Embryonic facial prominence (tissue), 1 donor: ENCODE measurements around the gene DDX11.
"Not testable (repeated sequence)": the region's sequence is repeated elsewhere in the genome, so short reads cannot be mapped to it uniquely, and the experiment has no call there.

Experiments used
- DNase-seq: peaks from one replicate; pipeline ENCODE4 v3.0.0-alpha.2; 2016; ENCODE audit errors: extremely low spot score

Gene DDX11

DNA sequence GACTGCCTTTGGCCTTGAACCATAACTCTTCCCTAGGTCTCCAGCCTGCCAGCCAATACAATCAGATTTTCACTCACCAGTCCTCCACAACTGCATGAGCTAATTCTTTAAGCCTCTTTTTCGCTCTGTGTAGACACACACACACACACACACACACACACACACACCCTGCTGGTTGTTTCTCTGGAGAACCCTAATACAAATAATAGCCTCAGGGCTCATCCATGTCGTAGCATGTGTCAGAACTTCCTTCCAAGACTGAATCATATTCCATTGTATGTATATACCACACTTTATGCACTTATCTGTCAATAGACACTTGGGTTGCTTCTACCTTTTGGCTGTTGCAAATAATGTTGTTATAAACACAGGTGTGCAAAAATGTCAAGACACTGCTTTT, 6.0 kb upstream of the DDX11 start:
- not testable (repeated sequence) for DNase-seq

DNA sequence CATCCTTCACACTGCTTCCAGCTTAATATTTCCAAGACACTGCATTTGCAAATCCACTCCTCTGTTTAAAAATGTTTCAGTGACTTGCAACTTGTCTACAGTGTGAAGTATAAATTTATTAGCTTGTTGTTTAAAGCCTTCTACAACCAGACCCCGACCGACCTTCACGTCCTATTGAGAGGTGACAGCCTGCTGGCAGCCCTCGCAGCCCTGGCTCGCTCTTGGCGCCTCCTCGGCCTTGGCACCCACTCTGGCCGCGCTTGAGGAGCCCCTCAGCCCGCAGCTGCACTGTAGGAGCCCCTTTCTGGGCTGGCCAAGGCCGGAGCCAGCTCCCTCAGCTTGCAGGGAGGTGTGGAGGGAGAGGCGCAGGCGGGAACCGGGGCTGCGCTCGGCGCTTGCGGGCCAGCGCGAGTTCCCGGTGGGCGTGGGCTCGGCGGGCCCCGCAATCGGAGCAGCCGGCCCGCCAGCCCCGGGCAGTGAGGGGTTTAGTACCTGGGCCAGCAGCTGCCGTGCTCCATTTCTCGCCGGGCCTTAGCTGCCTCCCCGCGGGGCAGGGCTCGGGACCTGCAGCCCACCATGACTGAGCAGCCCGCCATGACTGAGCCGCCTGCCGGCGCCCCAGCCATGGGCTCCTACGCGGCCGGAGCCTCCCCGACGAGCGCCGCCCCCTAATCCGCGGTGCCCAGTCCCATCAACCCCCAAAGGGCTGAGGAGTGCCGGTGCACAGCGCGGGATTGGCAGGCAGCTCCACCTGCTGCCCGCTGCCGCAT, 2.5 kb upstream of the DDX11 start:
- DNase-seq = not testable (repeated sequence)

DNA sequence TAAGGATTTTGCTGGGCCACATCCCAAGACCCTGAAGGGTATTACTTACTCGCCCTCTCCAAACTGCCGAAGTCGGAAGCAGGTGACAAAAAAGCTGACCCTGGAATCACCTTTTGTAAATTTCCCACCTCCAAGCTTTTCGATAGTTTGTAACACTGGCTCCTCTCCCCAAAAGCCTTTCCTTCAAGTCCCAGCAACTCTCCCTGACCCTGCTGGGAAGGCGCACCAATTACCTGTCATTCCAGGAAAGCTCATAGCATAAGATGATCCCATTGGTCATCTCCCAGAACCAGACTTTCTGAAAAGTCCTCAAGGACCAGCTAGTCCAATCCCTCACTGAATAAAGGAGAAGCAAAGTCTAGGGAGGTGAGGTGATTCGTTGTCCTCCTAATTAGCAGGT, 698 bp upstream of the DDX11 start:
- not testable (repeated sequence) for DNase-seq

DNA sequence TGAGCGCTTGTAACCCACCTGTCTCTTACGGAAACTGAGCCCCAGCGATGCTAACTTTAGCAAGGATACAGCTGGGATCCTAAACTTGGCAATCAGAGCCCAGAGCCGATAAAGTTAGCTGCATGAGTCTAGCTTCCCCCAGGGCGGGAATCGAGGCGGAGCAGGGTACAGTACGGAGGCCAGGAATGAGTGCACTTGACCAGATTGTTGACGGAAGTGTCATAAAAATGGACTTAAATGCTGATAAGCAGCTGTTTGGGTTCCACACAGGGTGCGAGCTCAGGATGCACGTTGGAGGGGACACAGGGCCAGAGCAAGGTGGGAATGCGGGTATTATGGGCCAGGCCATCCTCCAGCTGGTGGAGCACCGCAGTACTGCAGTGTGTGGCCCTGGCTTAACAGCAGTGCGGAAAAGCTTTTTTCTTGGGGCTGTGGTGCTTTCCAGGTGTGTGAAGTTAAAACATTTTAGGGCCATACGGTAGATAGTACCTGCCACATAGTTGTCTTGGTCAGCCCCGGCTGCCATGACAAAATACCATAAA, 744 bp downstream of the DDX11 start:
- DNase-seq = not testable (repeated sequence)

DNA sequence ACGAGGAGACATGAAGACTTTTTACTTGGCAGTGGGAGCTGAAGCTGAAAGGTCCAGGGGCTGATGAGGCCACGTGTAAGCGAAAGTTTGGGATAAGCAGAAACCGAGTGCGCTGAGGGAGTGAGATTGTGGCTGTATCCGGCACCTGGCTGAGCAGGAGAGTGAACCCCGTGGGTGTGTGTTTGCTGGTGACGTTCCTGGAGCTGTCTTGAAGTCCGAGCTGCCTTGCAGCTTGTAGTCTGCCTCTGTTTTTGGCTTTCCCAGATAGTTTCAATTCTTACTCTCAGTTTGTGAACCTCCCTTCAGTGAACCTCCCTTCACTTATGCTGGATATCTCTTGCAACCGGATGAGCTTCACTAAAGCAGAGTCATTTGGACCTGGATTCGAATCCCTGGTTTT, 2.5 kb downstream of the DDX11 start:
- DNase-seq = not testable (repeated sequence)

DNA sequence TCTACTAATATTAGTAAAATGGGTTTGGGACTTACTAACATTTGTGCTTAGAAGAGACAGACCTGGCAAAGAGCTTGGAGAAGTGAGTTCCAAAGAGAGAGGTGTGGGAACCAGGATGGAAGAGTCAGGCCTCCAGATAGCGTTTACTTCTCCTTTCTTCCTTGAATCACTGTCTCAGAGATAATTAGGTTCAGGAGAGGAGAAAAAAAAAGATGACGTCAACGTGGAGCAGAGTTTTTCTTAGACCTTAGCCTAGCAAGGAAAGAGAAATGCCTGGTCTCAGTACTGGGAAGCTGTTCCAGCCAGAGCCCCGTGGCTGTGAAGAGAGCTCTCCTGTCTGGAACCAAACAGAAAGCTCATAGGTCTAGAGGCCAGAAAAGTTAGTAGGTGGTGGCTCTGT, 3.4 kb downstream of the DDX11 start:
- not testable (repeated sequence) for DNase-seq

DNA sequence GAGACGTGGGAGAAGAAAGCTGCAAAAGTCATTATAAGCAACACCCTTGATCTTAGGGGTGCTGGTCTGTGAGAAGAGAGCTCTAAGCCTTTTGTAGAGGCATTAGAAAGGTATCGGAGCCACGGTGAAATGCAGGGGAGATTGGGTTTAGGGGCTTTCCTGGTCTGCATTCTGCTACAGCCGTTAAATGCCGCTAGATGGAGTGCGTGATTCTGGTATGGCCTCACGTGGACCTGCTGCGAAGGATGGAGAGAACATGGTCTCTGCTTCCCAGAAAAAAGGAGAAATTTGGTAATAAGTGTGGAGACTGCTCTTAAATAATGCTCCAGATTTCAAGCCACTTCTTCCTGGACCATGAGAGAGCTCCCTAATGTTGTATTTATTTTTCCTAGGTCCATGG, 4.3 kb downstream of the DDX11 start:
- DNase-seq = not testable (repeated sequence)

DNA sequence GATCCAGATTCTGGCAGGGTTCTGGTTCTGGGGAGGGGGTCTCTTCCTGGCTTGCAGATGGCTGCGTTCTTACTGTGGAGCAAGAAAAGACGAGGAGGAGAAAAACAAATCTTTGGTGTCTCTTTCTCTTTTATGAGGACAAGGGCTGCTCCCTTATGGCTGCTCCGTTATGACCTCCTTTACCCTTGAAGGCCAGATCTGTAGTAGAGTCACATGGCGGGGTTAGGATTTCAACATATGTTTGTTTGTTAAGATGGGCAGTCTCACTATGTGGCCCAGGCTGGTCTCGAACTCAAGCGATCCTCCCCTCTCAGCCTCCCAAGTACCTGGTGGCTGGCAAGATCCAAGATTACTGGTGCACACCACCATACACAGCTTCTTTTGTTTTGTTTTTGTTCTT, 5.8 kb downstream of the DDX11 start:
- not testable (repeated sequence) for DNase-seq

DNA sequence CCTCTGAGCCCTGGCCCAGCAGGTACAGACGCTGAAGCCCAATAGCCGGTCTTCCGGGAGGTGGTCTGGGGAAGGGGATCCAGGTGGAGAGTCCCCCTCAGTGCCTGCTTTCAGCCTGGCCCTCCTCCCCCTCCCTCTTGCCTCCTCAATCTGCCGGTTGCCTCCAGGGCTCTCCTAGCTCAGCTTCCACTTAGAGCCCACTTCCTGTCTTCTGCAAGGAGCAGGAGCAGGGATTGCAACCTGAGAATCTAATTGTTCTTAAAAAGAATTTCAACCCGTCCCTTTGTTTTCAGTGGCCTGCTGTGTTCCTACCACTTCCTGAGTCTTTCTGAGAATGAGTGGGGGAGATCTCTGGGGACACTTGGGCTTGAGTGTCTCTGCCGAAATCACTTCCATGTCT, 6.6 kb downstream of the DDX11 start:
- DNase-seq = not testable (repeated sequence)

DNA sequence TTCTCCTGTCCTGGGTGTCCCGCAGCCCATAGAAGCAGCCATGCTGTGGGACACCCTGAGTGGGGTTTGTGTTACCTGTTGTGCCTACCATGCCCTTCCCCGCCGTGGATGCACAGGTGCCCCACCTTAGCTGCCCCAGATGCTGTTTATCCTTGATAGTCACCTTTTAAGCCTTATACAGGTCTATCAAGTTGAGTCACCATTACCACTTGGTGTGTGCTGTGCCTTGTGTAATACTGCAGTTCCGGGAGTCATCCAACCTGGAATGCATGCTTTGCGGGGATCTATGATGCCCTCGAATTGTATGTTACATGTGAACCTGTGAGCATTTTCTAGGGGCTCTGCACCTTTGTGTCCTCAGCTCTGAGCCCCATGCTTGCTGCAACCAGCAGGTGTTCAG, 7.6 kb downstream of the DDX11 start:
- not testable (repeated sequence) for DNase-seq

DNA sequence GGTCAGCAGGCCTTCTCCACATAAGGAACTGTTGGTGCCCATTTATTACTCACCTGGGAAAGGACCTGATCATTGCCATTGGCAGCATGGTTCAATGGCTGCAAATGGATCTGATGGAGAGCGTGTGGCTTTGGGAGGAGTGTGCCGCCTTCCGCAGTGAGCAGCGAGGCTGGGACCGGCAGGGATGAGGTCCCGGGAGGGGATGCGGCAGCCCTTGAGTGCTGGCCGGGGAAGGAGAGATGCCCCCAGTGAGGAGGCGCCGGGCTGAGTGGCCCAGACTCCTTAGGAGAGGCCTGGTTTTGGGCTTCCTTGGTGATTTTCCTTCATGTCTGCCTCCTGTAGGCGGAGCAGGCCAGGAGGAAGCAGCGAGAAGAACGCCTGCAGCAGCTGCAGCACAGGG, 10.6 kb downstream of the DDX11 start:
- DNase-seq = not testable (repeated sequence)

DNA sequence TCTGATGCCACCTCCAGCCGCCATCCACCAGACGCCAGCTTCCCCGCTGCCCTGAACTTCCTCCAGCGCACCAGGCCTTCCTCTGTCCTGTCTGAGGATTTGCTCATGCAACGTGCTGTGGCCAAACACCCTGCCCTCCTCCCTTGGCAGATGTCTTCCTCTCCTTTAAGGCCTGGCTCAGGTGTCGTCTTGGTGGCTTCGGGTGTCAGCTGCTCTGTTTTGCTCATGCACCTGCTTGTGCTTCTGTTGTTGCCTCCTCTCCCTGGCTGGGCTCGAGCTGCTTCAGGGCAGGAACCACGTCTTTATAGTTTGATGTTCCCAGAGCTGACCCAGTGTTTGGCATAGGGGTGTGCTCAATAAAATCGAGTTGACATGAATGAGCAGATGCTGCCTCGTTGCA, 12.4 kb downstream of the DDX11 start:
- not testable (repeated sequence) for DNase-seq

DNA sequence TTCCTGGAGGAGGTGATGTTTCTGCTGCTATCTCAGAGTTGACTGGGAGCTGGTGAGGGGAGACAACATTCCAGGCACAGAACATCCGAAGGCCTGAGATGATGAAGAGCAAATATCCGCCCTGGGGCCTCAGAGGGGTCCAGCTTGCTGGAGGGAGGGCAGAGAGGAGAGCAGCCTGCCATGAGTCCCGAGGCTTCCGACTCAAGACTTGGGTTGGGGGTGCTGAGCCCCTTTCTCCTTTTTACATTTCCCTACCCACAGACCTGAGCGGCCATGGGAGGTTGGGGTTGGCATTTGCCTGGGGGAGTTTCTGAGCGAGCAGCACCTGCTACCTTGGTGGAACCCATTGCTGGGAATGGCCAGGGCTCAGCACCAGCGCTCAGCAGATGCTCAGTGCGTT, 13.8 kb downstream of the DDX11 start:
- DNase-seq = not testable (repeated sequence)

DNA sequence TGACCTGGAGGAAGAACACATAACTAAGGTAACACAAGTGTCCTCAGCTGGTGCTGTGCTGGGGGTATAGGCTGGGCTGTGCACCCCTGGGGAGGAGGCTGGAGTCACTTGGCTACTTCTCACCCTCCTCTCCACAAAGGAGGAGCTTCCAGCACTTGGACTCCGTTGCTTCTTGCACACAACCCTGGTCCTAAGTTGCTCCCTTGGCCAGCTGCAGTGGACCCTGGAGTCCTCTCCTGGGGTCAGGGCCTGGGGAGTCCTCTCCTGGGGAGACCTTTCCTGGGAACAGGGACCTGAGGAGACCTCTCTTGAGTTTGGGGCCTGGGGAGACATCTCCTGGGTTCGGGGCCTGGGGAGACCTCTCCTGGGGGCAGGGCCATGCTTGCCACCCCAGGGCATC, 14.3 kb downstream of the DDX11 start:
- DNase-seq = not testable (repeated sequence)

DNA sequence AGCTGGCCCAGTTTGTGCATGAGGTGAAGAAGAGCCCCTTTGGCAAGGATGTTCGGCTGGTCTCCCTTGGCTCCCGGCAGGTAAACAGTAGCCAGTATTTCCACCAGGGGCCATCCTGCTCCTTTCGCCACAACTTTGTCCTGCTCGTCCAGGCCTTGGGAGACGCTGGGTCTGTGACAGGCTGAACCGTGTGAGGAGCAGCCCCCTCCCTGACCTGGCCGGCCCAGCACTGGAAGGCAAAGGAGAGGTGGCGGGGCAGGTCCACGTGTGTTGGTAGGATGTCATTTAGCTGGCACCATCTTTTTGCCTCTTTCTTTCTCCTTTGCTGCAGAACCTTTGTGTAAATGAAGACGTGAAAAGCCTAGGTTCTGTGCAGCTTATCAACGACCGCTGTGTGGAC, 15.4 kb downstream of the DDX11 start:
- no peak for DNase-seq

DNA sequence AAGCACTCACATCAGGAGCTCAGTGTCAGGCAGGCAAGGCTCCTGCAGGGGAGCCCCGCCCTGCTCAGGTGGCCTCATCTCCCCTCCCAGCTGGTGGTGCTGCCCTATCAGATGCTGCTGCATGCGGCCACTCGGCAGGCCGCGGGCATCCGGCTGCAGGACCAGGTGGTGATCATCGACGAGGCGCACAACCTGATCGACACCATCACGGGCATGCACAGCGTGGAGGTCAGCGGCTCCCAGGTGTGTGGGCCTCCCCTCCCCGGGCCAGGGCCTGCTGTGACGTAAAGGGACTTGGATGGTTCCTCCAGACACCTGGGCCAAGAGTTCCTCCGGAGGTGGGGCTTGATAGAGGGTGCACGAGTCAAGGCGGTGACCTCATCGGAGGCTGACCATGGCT, 18.0 kb downstream of the DDX11 start:
- DNase-seq = not testable (repeated sequence)

DNA sequence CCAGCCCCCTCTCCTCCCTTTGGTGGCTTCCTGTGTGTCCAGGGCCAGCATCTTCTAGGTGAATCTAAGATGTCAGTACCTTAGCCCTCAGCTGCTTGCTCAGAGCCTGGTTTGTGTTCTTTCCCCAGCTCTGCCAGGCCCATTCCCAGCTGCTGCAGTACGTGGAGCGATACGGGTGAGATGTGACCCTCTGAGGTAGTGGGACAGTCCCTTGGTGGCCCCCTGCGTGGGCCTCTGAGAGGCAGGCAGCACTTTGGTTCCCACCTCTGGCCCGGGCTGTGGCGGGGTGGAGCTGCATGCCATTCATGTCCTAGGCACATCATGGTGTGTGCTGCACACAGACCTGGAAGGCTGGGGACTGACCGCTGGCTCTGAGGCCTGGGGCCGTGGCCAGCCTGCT, 19.1 kb downstream of the DDX11 start:
- not testable (repeated sequence) for DNase-seq

DNA sequence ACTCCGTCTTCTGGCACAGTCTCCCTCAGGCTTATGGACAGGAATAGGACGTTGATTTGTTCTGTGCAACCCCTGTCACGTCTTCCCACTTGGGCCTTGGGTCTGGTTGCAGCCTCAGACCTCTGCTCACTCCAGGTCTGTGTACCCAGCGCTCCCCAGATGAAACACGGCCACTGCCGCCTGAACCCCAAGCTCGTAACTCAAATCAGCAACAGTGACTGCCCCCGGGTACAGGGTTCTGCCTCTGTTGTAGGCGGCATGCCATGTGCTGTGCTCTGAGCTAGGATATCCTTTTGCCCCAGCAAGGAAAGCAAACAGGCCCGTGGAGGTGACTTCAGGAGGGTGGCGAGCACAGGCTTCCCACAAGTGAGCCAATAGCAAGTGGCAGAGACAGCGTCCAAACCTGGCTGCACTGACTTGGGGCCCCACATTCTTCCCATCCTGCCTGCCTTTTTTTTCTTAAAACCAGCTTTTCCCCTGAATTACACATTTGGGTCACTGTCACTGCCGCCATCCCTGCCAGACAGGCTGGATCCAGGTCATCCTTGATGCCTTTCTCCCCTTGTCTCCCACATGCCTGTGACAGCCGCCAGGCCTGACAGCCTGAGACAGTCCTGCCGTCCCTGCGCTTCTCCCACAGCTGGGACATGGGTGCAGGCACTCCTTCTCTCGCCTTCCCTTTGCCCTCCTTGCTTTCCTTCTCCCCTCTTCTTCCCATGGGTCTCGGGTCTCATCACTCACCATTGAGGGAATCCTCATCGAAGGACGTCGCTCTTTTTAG, 21.6 kb downstream of the DDX11 start:
- not testable (repeated sequence) for DNase-seq

DNA sequence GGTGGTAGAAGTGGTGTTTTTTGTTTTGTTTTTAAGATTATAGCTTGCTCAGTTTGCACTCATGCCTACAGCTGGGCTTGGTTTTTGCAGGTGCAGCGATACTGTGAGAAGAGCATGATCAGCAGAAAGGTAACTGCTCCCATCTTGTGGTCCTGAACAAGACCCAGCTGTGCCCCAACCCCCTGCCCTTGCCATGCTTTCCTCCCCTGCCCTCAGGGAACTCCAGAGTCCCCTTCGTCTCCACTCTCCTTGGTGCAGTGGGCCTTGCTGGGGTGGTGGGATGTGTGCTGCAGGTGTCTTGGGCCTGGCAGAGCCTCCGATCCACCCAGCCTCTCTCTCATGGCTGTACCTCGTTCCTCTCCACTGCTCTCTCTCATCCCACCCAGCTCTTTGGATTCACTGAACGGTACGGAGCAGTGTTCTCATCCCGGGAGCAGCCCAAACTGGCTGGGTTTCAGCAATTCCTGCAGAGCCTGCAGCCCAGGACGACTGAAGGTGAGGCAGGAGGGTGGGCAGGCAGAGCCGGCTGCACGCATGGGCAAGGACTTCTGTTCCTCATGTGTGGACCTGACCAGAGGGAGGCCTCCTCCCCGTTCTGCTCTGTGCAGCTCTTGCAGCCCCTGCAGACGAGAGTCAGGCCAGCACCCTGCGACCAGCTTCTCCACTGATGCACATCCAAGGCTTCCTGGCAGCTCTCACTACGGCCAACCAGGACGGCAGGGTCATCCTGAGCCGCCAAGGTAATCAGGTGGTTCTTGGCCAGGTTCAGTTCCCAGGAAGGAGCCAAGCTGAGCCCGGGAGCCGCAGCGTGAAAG, 22.8 kb downstream of the DDX11 start:
- DNase-seq = not testable (repeated sequence)

DNA sequence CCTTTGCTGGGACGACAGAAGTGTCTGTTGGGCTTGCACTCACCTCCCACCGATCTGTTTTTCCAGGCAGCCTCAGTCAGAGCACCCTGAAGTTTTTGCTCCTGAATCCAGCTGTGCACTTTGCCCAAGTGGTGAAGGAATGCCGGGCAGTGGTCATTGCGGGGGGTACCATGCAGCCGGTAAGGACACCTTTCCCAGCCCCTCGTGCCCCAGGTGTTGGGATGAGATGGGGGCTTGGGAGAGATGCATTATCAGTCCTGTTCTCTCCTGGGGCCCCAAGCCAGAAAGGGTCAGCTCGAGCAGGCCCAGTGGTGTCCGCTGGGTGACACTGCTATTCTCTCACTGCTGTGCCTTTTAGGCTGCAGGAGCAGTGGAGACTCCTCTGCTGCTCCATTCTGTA, 24.2 kb downstream of the DDX11 start:
- DNase-seq = not testable (repeated sequence)

DNA sequence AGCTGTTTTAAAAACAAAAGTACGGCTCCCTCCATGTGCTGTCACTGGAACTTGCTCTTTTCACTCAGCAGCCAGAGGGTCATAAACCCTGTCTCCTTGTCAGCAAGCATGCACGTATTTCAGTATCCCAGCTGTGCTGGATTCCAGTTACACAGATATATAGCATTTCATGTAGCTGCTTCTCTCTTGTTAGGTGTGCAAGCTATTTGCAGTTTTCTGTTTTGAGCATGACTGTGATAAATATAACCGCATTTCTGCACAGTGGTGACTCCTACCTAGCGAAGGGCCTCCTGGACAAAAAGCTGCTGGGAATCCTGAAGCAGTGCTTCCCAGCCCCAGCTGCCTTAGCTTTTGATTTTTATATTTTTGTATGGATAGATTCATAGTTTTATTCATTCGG, 24.7 kb downstream of the DDX11 start:
- DNase-seq = not testable (repeated sequence)

DNA sequence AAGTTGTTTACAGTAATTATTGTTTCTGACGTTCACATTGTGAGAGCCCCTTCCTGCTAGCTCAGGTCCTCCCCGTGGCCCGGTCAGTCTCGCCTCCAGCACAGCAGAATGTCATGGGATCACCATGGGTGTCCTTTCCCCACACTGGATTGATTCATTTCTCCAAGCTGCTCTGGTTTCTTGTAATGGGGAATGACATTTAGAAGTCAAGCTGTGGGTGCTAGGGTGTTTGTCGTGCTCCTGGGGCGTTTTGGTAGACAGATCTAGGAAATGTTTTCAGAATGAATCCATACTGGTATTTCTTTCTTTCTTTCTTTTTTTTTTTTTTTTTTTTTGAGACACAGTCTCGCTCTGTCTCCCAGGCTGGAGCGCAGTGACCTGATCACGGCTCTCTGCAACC, 25.1 kb downstream of the DDX11 start:
- not testable (repeated sequence) for DNase-seq
